BLaER1 (cell line): ENCODE data around the gene SEC14L5.
"Not testable (repeated sequence)": the region's sequence is repeated elsewhere in the genome, so short reads cannot be mapped to it uniquely, and the experiment has no call there.

Source experiments
- H3K27ac ChIP-seq: shearing (Covaris generic); formaldehyde crosslinking; 2 replicates; pipeline ENCODE4 v1.8.1; 2022
- H3K27me3 ChIP-seq: shearing (Covaris generic); formaldehyde crosslinking; 2 replicates; pipeline ENCODE4 v1.8.1; 2022
- H3K36me3 ChIP-seq: shearing (Covaris generic); formaldehyde crosslinking; 2 replicates; pipeline ENCODE4 v1.8.1; 2022
- H3K4me1 ChIP-seq: shearing (Covaris generic); formaldehyde crosslinking; 2 replicates; pipeline ENCODE4 v1.8.1; 2022
- H3K4me2 ChIP-seq: shearing (Covaris generic); formaldehyde crosslinking; 2 replicates; pipeline ENCODE4 v1.8.1; 2022
- H3K4me3 ChIP-seq: shearing (Covaris generic); formaldehyde crosslinking; 2 replicates; pipeline ENCODE4 v1.8.1; 2022
- H3K9ac ChIP-seq: shearing (Covaris generic); formaldehyde crosslinking; 2 replicates; pipeline ENCODE4 v1.8.1; 2022
- H3K9me3 ChIP-seq: shearing (Covaris generic); formaldehyde crosslinking; 2 replicates; pipeline ENCODE4 v1.8.1; 2022
- H4K20me1 ChIP-seq: shearing (Covaris generic); formaldehyde crosslinking; 2 replicates; pipeline ENCODE4 v1.8.1; 2022
- Cebpa-rat ChIP-seq: shearing (Covaris generic); IDR thresholded peaks from 2 replicates; pipeline ENCODE4 v1.8.1; 2022

SEC14L5 gene

DNA sequence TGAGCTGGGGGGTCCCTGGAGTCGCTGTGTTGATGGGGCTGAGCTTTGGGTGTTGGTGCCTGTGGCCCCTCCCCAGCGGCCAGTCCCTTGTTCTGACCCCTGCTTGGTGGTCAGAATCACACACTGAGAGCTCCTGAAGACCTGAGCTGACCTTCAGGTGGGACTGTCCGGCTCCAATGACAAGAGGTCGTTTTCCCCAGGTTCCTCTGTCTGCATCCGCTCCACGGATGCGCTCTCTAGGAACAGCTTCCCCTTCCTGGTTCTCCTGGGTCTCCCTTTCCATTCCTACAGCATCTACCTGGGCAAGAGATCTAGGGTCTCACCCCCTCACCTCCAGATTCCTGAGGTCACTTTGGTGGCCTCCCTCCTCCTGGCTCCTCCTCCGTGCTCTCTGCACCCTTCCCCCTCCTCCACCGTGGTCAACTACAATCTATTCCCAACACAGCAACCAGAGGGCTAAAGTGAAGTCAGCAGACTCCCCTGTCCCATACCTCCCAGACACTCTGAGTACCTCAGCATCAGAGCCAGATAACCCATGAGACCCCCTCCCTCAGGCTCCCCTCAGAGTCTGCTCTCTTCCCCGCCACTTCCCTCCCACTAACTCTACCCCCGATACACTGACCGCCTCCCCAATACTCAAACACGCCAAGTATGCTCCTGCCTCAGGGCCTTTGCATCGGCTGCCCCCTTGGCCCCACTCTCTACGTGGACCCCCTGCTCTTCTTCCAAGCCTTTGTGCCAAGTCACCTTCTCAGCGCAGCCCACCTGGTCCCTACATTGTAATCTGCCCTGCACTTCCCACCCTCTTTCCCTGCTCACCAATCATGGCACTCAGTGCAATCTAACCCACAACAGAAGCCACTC is 9.0 kb upstream of the SEC14L5 start:
- Histone ChIP-seq H4K20me1 (no peaks in the 10 kb centered on the region; the same call in 1 of the 2 replicates), H3K27me3 (no peaks in the 10 kb centered on the region), H3K9ac (no peak overlapping the region), H3K4me3 (no peak overlapping the region), H3K36me3 (no peaks in the 10 kb centered on the region), H3K27ac (no peak overlapping the region), H3K4me2 (no peak overlapping the region), H3K9me3 (no peaks in the 10 kb centered on the region), H3K4me1 (peaks cover 16% of the 10 kb centered on the region)
- no peak for TF ChIP-seq Cebpa-rat

DNA sequence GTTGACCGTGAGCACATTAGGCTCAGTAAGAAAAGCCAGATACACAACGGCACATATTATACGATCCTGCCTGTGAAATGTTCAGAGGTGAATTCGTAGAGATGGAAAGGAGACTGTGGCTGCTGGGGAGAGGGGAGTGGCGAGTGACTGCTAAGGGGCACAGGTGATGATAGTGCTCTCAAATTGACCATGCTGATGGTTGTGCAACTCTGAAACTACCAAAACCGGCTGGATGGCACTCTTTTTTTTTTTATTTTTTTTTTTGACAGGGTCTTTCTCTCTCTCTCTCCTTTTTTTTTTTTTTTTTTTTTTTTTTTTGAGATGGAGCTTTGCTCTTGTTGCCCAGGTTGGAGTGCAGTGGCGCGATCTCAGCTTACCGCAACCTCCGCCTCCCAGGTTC is 8.1 kb upstream of the SEC14L5 start:
- Histone ChIP-seq H4K20me1 (no peaks in the 10 kb centered on the region; the same call in 1 of the 2 replicates), H3K27ac (no peak overlapping the region), H3K4me1 (peaks cover 8% of the 10 kb centered on the region), H3K4me3 (no peak overlapping the region), H3K36me3 (no peaks in the 10 kb centered on the region), H3K4me2 (no peak overlapping the region), H3K9me3 (no peaks in the 10 kb centered on the region), H3K27me3 (no peaks in the 10 kb centered on the region), H3K9ac (no peak overlapping the region)
- no peak for TF ChIP-seq Cebpa-rat

- not testable (repeated sequence) for H3K9me3 ChIP-seq, H3K36me3 ChIP-seq, H4K20me1 ChIP-seq, H3K27me3 ChIP-seq, H3K4me3 ChIP-seq, H3K4me2 ChIP-seq, H3K27ac ChIP-seq, H3K9ac ChIP-seq
- H3K4me1 ChIP-seq, result peaks cover 12% of the 10 kb centered on the region; the same call in 1 of the 2 replicates
Measured at GRCh38 chr16:4951583-4951982, 6.5 kb upstream of the SEC14L5 start.

DNA sequence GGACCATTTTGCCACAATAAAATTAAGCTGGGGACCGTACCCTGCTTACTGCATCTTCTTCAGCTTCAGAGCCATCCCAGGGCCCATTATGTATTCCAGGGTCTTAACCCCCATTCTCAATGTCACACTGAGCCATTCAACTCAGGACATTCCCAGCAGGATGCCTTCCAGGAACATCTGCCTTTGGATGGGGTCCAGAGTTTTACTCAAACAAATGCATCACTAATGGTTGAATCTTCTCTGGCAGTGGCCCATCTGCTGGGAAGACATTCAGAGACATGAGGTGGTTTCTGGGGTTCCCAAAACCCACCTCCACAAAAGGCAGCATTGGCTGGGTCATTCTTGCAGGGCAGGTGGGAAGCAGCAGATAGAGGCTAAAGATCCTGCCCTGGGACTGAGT is 3.4 kb upstream of the SEC14L5 start:
- peaks cover 28% of the 10 kb centered on the region; the same call in 1 of the 2 replicates for H4K20me1 ChIP-seq
- no peaks in the 10 kb centered on the region for H3K9me3 ChIP-seq
- H3K9ac ChIP-seq, result no peak overlapping the region
- no peak overlapping the region for H3K4me3 ChIP-seq
- no peaks in the 10 kb centered on the region for H3K27me3 ChIP-seq
- no peak overlapping the region for H3K4me2 ChIP-seq
- no peak for TF ChIP-seq Cebpa-rat
- H3K27ac ChIP-seq, result no peak overlapping the region
- peaks cover 28% of the 10 kb centered on the region for H3K4me1 ChIP-seq
- no peaks in the 10 kb centered on the region for H3K36me3 ChIP-seq

GRCh38 chr16:4957420-4957719 is 760 bp upstream of the SEC14L5 start:
- Histone ChIP-seq H3K27ac (no peak overlapping the region), H3K4me1 (peaks cover 28% of the 10 kb centered on the region), H3K9ac (0 out of 2 replicates have a peak overlapping the region, but pooled peaks have one; percentile 38), H3K9me3 (no peaks in the 10 kb centered on the region), H3K4me3 (peak overlapping the region; percentile 61), H3K27me3 (no peaks in the 10 kb centered on the region), H3K4me2 (peak overlapping the region; percentile 95), H4K20me1 (peaks cover 28% of the 10 kb centered on the region; the same call in 1 of the 2 replicates), H3K36me3 (no peaks in the 10 kb centered on the region)
- TF ChIP-seq Cebpa-rat, result no peak

- Histone ChIP-seq H3K27me3 (no peaks in the 10 kb centered on the region), H3K4me3 (peak overlapping the region; percentile 57), H3K9me3 (no peaks in the 10 kb centered on the region), H4K20me1 (peaks cover 28% of the 10 kb centered on the region; the same call in 1 of the 2 replicates), H3K27ac (no peak overlapping the region), H3K36me3 (no peaks in the 10 kb centered on the region), H3K4me2 (peak overlapping the region; percentile 89), H3K4me1 (peaks cover 23% of the 10 kb centered on the region), H3K9ac (no peak overlapping the region)
- no peak for TF ChIP-seq Cebpa-rat
Measured at GRCh38 chr16:4958510-4959438, 644 bp downstream of the SEC14L5 start.

DNA sequence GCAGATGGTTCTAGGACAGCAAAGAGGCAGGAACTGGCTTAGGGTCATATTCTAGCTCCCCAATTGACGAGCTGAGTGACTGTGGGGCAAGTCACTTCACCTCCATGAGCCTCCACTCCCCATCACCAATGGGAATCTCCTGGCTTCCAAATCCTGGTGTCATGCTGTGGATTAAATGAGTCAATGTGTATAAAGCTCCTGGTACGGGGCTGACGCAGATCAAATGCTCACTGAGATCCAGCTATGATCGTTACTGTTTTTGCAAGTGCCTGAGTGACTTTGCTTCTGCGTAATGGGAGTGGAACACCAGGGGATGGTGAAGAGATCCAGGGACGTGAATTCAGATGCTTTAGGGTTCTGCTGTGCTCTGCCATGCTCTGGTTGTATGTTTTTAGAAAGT is 2.4 kb downstream of the SEC14L5 start:
- no peak overlapping the region for H3K27ac ChIP-seq
- TF ChIP-seq Cebpa-rat, result no peak
- peaks cover 23% of the 10 kb centered on the region for H3K4me1 ChIP-seq
- H3K27me3 ChIP-seq, result no peaks in the 10 kb centered on the region
- no peaks in the 10 kb centered on the region for H3K9me3 ChIP-seq
- H4K20me1 ChIP-seq, result peaks cover 28% of the 10 kb centered on the region; the same call in 1 of the 2 replicates
- H3K4me2 ChIP-seq, result no peak overlapping the region
- H3K36me3 ChIP-seq, result no peaks in the 10 kb centered on the region
- H3K4me3 ChIP-seq, result no peak overlapping the region
- no peak overlapping the region for H3K9ac ChIP-seq

DNA sequence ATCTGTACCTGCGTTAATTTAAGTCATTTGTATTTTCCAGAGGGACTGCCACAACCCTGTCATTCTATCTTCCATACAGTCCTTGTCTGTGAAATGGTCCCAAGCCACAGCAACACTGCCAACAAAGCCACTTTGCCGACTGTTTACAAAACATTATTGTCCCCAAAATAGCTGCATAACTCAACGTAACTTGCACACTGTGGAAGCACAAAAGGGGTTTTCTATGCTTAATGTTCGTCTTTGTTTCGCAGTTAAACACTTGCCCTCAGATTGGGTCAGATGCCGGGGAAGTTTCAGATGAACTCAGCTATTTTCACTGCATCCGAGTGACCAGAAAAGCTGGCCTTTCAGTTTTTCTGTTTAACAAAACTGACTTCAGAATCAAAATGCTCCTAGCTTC is 4.6 kb downstream of the SEC14L5 start:
- no peak overlapping the region for H3K4me3 ChIP-seq
- no peaks in the 10 kb centered on the region for H3K36me3 ChIP-seq
- TF ChIP-seq Cebpa-rat, result no peak
- no peaks in the 10 kb centered on the region for H3K27me3 ChIP-seq
- no peak overlapping the region for H3K9ac ChIP-seq
- peaks cover 13% of the 10 kb centered on the region; the same call in 1 of the 2 replicates for H4K20me1 ChIP-seq
- H3K27ac ChIP-seq, result no peak overlapping the region
- H3K4me1 ChIP-seq, result peaks cover 6% of the 10 kb centered on the region
- H3K4me2 ChIP-seq, result no peak overlapping the region
- H3K9me3 ChIP-seq, result no peaks in the 10 kb centered on the region

- not testable (repeated sequence) for H3K9me3 ChIP-seq, H3K4me1 ChIP-seq, H3K4me3 ChIP-seq, H3K27ac ChIP-seq, H3K4me2 ChIP-seq, H4K20me1 ChIP-seq, H3K9ac ChIP-seq, H3K36me3 ChIP-seq, H3K27me3 ChIP-seq
- peak; percentile 46; the same call in 1 of the 2 replicates for TF ChIP-seq Cebpa-rat
Measured at GRCh38 chr16:4963527-4963926, 5.4 kb downstream of the SEC14L5 start.
